Small intestine (tissue), 7 donors: Measurements from ENCODE around the gene CEP350. TPM values are rescaled to one million over a fixed set of nuclear protein-coding genes. Genes with fewer than 3 reads are reported as not detected.

Experiments used
- DNase-seq, 2 donors: peaks; one replicate each; pipeline versions ENCODE4 v3.0.0 to v3.0.0-alpha.2; 2013
- FAIRE-seq: peaks from 2 replicates; lab custom pipeline; 2012; peaks lifted over from hg19 to GRCh38; lab: Jason Lieb, UNC
- H3K27ac ChIP-seq, 3 donors: one replicate each; pipeline ENCODE4 v1.5.1; 2013; ENCODE audit warnings: low read length in 2 of 3, mild to moderate bottlenecking in 2 of 3, control low read depth in 1 of 3, inconsistent platforms in 1 of 3, low read depth in 1 of 3, moderate library complexity in 1 of 3
- H3K27me3 ChIP-seq, 3 donors: one replicate each; pipeline ENCODE4 v1.6.1; 2013; ENCODE audit warnings: low read length in 3 of 3, inconsistent platforms in 1 of 3; ENCODE audit not compliant: control insufficient read depth in 3 of 3, insufficient read depth in 3 of 3
- H3K36me3 ChIP-seq, 3 donors: one replicate each; pipeline ENCODE4 v1.6.1; 2013; ENCODE audit warnings: low read length in 3 of 3, inconsistent platforms in 1 of 3, low read depth in 1 of 3, mild to moderate bottlenecking in 1 of 3, moderate library complexity in 1 of 3; ENCODE audit not compliant: control insufficient read depth in 3 of 3, insufficient read depth in 2 of 3
- H3K4me1 ChIP-seq, 3 donors: one replicate each; pipeline ENCODE4 v1.6.1; 2013; ENCODE audit warnings: low read length in 2 of 3, inconsistent platforms in 1 of 3, low read depth in 1 of 3, mild to moderate bottlenecking in 1 of 3, moderate library complexity in 1 of 3; ENCODE audit not compliant: control insufficient read depth in 3 of 3, insufficient read depth in 2 of 3
- H3K4me3 ChIP-seq, 3 donors: one replicate each; pipeline ENCODE4 v1.5.1; 2013; ENCODE audit warnings: low read length in 3 of 3, control low read depth in 1 of 3, inconsistent platforms in 1 of 3, low read depth in 1 of 3, mild to moderate bottlenecking in 1 of 3, moderate library complexity in 1 of 3
- H3K9me3 ChIP-seq, 2 donors: one replicate each; pipeline ENCODE4 v1.6.1; 2013; ENCODE audit warnings: low read depth in 1 of 2, low read length in 1 of 2; ENCODE audit not compliant: control insufficient read depth in 2 of 2, insufficient read depth in 1 of 2
- WGBS, 3 donors: extraction: QIAGEN DNeasy Blood & Tissue Kit; methylation state at CpG; one replicate each; pipeline ENCODE4 v1.1.7; 2013; 5-methylcytosine and 5-hydroxymethylcytosine counted together
- polyA plus RNA-seq, 4 donors: library from polyadenylated mRNA; stranded (reverse) in 3 of 4; unstranded in 1 of 4; fragments of 200-250 nt in 3 of 4; fragments of 120-200 nt in 1 of 4; gene quantifications; one replicate each; pipeline versions ENCODE4 v1.2.1 to v1.2.3, GENCODE V29; 2013
- donor health status: healthy with polysubstance abuse.
- donor health status: control.
- donor health status: control.
- donor health status: Bipolar disorder and iron deficiency.
- donor health status: healthy.

Gene CEP350
- polyA plus RNA-seq, 4 donors: 5.9 to 53.2 (median 9.2) TPM

GRCh38 chr1:180156631-180157091, 202.1 kb downstream of the CEP350 start:
- no peaks in the 10 kb centered on the region for H3K9me3 ChIP-seq
- peaks cover 11 to 37% (median 12%) of the 10 kb centered on the region in 3 donors for H3K4me1 ChIP-seq
- H3K36me3 ChIP-seq: no peaks in the 10 kb centered on the region
- 16 to 55% (median 45%) methylated on average over 2 of the region's 2 CpGs for WGBS, 3 donors
- peak overlapping the region in 1 of 3 donors; percentile 5 for H3K4me3 ChIP-seq
- DNase-seq: peak; percentile 20 to 40
- FAIRE-seq: no peak
- H3K27me3 ChIP-seq: peaks cover 0 to 21% (median 0%) of the 10 kb centered on the region in 3 donors
- peak overlapping the region in 1 of 3 donors; percentile 90 for H3K27ac ChIP-seq

- 34 to 54% (median 47%) methylated on average over 4 of the region's 4 CpGs for WGBS, 3 donors
- no peak overlapping the region for H3K4me3 ChIP-seq
- H3K27me3 ChIP-seq: peaks cover 0 to 21% (median 0%) of the 10 kb centered on the region in 3 donors
- peak overlapping the region; percentile 0 to 90 (median 15) for H3K27ac ChIP-seq
- H3K36me3 ChIP-seq: no peaks in the 10 kb centered on the region
- DNase-seq (peak in 1 of 2 donors; percentile 36), FAIRE-seq (no peak)
- peaks cover 11 to 37% (median 12%) of the 10 kb centered on the region in 3 donors for H3K4me1 ChIP-seq
- H3K9me3 ChIP-seq: no peaks in the 10 kb centered on the region
Observed at GRCh38 chr1:180157108-180157507, 202.5 kb downstream of the CEP350 start.

GRCh38 chr1:180157576-180158057, 203.0 kb downstream of the CEP350 start:
- FAIRE-seq (no peak), DNase-seq (peak; percentile 70 to 91)
- H3K4me3 ChIP-seq: no peak overlapping the region
- peaks cover 11 to 37% (median 12%) of the 10 kb centered on the region in 3 donors for H3K4me1 ChIP-seq
- H3K27me3 ChIP-seq: peaks cover 0 to 21% (median 0%) of the 10 kb centered on the region in 3 donors
- WGBS, 3 donors: 10 to 65% (median 39%) methylated on average over 3 of the region's 3 CpGs
- H3K9me3 ChIP-seq: no peaks in the 10 kb centered on the region
- peak overlapping the region; percentile 0 to 90 (median 15) for H3K27ac ChIP-seq
- no peaks in the 10 kb centered on the region for H3K36me3 ChIP-seq

GRCh38 chr1:180158149-180159147, 203.8 kb downstream of the CEP350 start:
- WGBS, 3 donors: 28 to 71% (median 47%) methylated on average over 16 of the region's 16 CpGs
- DNase-seq (peak in 1 of 2 donors; percentile 18), FAIRE-seq (no peak)
- no peaks in the 10 kb centered on the region for H3K9me3 ChIP-seq
- H3K4me1 ChIP-seq: peaks cover 11 to 37% (median 12%) of the 10 kb centered on the region in 3 donors
- peak overlapping the region in 2 of 3 donors; percentile 50 to 90 for H3K27ac ChIP-seq
- H3K4me3 ChIP-seq: no peak overlapping the region
- no peaks in the 10 kb centered on the region for H3K36me3 ChIP-seq
- peaks cover 0 to 16% (median 0%) of the 10 kb centered on the region in 3 donors for H3K27me3 ChIP-seq

- Histone ChIP-seq H3K9me3 (no peaks in the 10 kb centered on the region), H3K36me3 (no peaks in the 10 kb centered on the region), H3K27me3 (peaks cover 0 to 7% (median 0%) of the 10 kb centered on the region in 3 donors), H3K4me1 (peaks cover 11 to 32% (median 12%) of the 10 kb centered on the region in 3 donors), H3K27ac (no peak overlapping the region), H3K4me3 (no peak overlapping the region)
- WGBS, 3 donors: 87 to 96% (median 93%) methylated on average over 1 of the region's 1 CpG
- no peak for DNase-seq
- no peak for FAIRE-seq
Observed at GRCh38 chr1:180160357-180160756, 205.7 kb downstream of the CEP350 start.

- FAIRE-seq: no peak
- Histone ChIP-seq H3K27me3 (no peaks in the 10 kb centered on the region), H3K9me3 (no peaks in the 10 kb centered on the region), H3K4me3 (no peak overlapping the region), H3K27ac (no peak overlapping the region), H3K36me3 (peaks cover 0 to 13% (median 0%) of the 10 kb centered on the region in 3 donors), H3K4me1 (peaks cover 5 to 16% (median 8%) of the 10 kb centered on the region in 3 donors)
- no peak for DNase-seq
- whole genome bisulfite sequencing, 3 donors: 50 to 59% (median 58%) methylated on average over 2 of the region's 2 CpGs
Observed at GRCh38 chr1:180163041-180163440, 208.4 kb downstream of the CEP350 start.

Other genes with a start within 250 kb of the CEP350 start
- gene FAM163A, start 211.5 kb upstream of the CEP350 start, polyA plus RNA-seq: 1 to 10 TPM in 1 of 4 donors, under 1 TPM in 2, not detected in 1; 0.27 to 1.6 (median 0.53) TPM
- gene TOR1AIP2, start 77.0 kb upstream of the CEP350 start, polyA plus RNA-seq: 10 to 100 TPM; 13.3 to 73.5 (median 20.9) TPM
- 10 to 100 TPM in 2 of 4 donors, 1 to 10 TPM in 2; 5.8 to 24.6 (median 11.5) TPM for gene TOR1AIP1, start 72.5 kb upstream of the CEP350 start, polyA plus RNA-seq
- gene QSOX1, start 200.1 kb downstream of the CEP350 start, polyA plus RNA-seq: 100 to 1,000 TPM in 1 of 4 donors, 10 to 100 TPM in 3; 18.1 to 115 (median 42.9) TPM